HG03342 (cell line): Measurements from ENCODE around the gene CGA.

ENCODE experiments used
- ATAC-seq: cut with Tn5 transposase; IDR thresholded peaks from one replicate; pipeline ENCODE4 v1.9.1; 2021; ENCODE audit warnings: mild to moderate bottlenecking, moderate library complexity; ENCODE audit not compliant: unreplicated experiment

The CGA gene

GRCh38 chr6:87089135-87089534 is 5.8 kb downstream of the CGA start:
- ATAC-seq, result no peak

GRCh38 chr6:87088076-87088475 is 6.8 kb downstream of the CGA start:
- ATAC-seq, result no peak

GRCh38 chr6:87082160-87082721 is 12.7 kb downstream of the CGA start:
- ATAC-seq, result no peak

- peak; percentile 78 for ATAC-seq
Measured at GRCh38 chr6:87078983-87079616, 15.8 kb downstream of the CGA start.

- no peak for ATAC-seq
Measured at GRCh38 chr6:87075168-87075567, 19.7 kb downstream of the CGA start.

GRCh38 chr6:87074101-87074621 is 20.7 kb downstream of the CGA start:
- no peak for ATAC-seq

GRCh38 chr6:87071683-87072082 is 23.2 kb downstream of the CGA start:
- no peak for ATAC-seq

- ATAC-seq, result no peak
Measured at GRCh38 chr6:87070741-87071140, 24.2 kb downstream of the CGA start.

GRCh38 chr6:87068795-87069194 is 26.1 kb downstream of the CGA start:
- ATAC-seq, result no peak

- peak; percentile 61 for ATAC-seq
Measured at GRCh38 chr6:87066449-87067333, 28.2 kb downstream of the CGA start.

- ATAC-seq, result no peak
Measured at GRCh38 chr6:87065117-87065516, 29.8 kb downstream of the CGA start.

- no peak for ATAC-seq
Measured at GRCh38 chr6:87059943-87060342, 35.0 kb downstream of the CGA start.

- ATAC-seq, result no peak
Measured at GRCh38 chr6:87054143-87054833, 40.6 kb downstream of the CGA start.

- ATAC-seq, result no peak
Measured at GRCh38 chr6:87053312-87053711, 41.6 kb downstream of the CGA start.

- ATAC-seq, result no peak
Measured at GRCh38 chr6:87049779-87050178, 45.1 kb downstream of the CGA start.

GRCh38 chr6:87045521-87046075 is 49.3 kb downstream of the CGA start:
- ATAC-seq, result no peak

GRCh38 chr6:87040729-87041128 is 54.2 kb downstream of the CGA start:
- no peak for ATAC-seq
